Left ventricle myocardium inferior (tissue), 1 donor: Measurements from ENCODE around the gene PPP1R1B. TPM values are rescaled to one million over a fixed set of nuclear protein-coding genes. Genes with fewer than 3 reads are reported as not detected.

Experiments used
- DNase-seq: peaks from one replicate; pipeline ENCODE4 v3.0.0-alpha.2; 2020
- H3K27ac ChIP-seq: fragments of 200-600 bp; replicated peaks from 2 replicates; pipeline ENCODE4 v1.8.0; 2021
- H3K27me3 ChIP-seq: fragments of 200-600 bp; 2 replicates; pipeline ENCODE4 v1.8.0; 2021; ENCODE audit warnings: low read depth
- H3K36me3 ChIP-seq: fragments of 200-600 bp; 2 replicates; pipeline ENCODE4 v1.8.0; 2021
- H3K4me1 ChIP-seq: fragments of 200-600 bp; 2 replicates; pipeline ENCODE4 v1.8.0; 2021
- H3K4me3 ChIP-seq: fragments of 200-600 bp; 2 replicates; pipeline ENCODE4 v1.8.0; 2021; ENCODE audit warnings: mild to moderate bottlenecking, moderate library complexity
- H3K9me3 ChIP-seq: fragments of 200-600 bp; replicated peaks from 2 replicates; pipeline ENCODE4 v1.8.0; 2021
- intact Hi-C: fragments of 100-400 bp; cut with micrococcal nuclease; formaldehyde crosslinking; loops from one replicate; pipeline ENCODE4 v1.11.0; 2022
- total RNA-seq: library from RNA; stranded (reverse); fragmentation: NEBNext Ultra II Directional; extraction: Animal tissue kit (Norgen Biotek cat#: 25700); gene quantifications from one replicate; pipeline ENCODE4 v1.2.1, GENCODE V29; 2021
- TF ChIP-seq, protein P1 (sequence below): fragments of 200-600 bp; IDR thresholded peaks from 2 replicates; pipeline ENCODE4 v1.8.0; 2021; ENCODE audit warnings: antibody characterized with exemption, mild to moderate bottlenecking, borderline replicate concordance
- donor health status: DM: no; HTN: yes; CAD: no; lungs with severe emphysema.

PPP1R1B gene
- total RNA-seq, 1 donor from 2014 or later, result 0.36 TPM

DNA sequence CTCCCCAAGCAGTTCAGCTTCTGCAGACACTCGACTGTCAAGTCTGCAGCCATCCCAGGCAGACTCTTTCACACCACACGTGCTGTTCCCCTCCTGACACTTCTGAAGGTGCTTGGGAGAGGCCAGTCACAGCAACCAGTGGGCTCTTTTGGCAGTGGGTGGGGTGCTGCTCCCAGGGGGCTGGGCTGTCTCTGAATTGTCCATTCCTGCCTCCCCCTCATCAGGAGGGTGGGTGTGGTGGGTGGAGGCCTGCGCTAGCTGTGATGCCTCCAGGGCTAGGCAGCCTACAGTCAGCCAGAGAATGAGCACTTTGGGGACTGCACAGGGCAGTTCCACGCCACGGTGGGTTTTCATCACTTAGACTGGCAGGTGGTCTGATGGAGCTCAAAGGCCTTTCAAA, 20.5 kb downstream of the PPP1R1B start:
- TF ChIP-seq, protein P1, sequence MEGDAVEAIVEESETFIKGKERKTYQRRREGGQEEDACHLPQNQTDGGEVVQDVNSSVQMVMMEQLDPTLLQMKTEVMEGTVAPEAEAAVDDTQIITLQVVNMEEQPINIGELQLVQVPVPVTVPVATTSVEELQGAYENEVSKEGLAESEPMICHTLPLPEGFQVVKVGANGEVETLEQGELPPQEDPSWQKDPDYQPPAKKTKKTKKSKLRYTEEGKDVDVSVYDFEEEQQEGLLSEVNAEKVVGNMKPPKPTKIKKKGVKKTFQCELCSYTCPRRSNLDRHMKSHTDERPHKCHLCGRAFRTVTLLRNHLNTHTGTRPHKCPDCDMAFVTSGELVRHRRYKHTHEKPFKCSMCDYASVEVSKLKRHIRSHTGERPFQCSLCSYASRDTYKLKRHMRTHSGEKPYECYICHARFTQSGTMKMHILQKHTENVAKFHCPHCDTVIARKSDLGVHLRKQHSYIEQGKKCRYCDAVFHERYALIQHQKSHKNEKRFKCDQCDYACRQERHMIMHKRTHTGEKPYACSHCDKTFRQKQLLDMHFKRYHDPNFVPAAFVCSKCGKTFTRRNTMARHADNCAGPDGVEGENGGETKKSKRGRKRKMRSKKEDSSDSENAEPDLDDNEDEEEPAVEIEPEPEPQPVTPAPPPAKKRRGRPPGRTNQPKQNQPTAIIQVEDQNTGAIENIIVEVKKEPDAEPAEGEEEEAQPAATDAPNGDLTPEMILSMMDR, result no peak
- H3K9me3 ChIP-seq, result no peaks in the 10 kb centered on the region
- H3K27ac ChIP-seq, result no peak overlapping the region
- H3K27me3 ChIP-seq, result no peaks in the 10 kb centered on the region
- H3K4me3 ChIP-seq, result no peak overlapping the region
- DNase-seq, result no peak
- H3K4me1 ChIP-seq, result peaks cover 48% of the 10 kb centered on the region
- intact Hi-C loops, result no loop called here
- H3K36me3 ChIP-seq, result no peaks in the 10 kb centered on the region

DNA sequence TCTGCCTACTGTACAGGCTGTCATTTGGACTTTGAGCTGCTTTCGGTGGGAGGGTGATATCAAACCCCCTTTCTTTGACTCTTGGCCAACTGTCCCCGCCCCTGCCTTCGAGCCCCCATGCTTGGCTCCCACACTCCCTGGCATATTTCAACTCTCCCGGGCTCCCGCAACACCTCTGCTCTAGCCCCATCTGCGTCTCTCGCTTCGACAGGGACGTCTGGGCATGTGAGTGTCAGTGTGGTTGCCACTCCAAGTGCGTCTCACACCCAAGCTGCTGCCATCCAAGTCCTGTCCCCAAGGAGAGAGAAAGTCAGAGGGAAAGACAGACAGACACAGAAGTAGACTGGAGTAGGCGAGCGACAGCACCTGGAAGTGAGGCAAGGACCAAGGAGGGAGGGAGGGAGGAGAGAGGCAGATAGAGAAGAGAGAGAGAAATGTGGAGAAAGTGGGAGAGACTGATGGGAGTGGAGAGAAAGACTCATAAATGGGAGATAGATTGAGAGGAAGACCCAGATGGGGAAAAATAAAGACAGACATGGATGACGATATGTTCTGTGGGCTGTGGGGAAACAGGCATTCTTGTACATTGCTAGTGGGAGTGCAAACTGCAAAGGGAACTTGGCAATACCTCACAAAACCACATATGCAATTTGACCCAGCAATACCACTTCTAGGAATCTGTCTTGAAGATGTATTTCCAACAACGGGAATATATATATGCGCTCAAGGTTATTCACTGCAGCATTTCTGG, 22.0 kb downstream of the PPP1R1B start:
- H3K4me3 ChIP-seq, result no peak overlapping the region
- H3K27ac ChIP-seq, result no peak overlapping the region
- no peaks in the 10 kb centered on the region for H3K9me3 ChIP-seq
- H3K36me3 ChIP-seq, result no peaks in the 10 kb centered on the region
- no peak for DNase-seq
- peaks cover 48% of the 10 kb centered on the region for H3K4me1 ChIP-seq
- TF ChIP-seq, protein P1, result no peak
- H3K27me3 ChIP-seq, result no peaks in the 10 kb centered on the region
- intact Hi-C loops, result no loop called here

DNA sequence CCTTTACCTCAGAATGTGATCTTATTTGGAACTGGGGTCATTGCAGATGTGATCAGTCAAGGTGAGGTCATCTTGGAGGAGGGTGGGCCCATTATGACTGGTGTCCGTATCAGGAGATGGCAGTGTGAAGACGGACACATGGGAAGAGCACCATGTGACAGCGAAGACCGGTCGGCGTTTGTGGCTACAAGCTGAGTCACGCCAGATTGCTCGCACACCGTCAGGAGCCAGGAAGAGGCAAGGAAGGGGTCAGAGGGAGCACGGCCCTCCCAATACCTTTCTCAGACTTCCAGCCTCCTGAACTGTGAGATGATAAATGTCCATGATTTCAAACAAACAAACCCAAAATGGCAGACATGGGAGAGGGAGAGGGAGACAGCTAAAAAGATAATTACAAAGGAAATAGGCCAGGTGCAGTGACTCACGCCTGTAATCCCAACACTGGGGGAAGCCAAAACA, 23.4 kb downstream of the PPP1R1B start:
- TF ChIP-seq, protein P1, result no peak
- intact Hi-C loops, result no loop called here
- Histone ChIP-seq H3K4me1 (peaks cover 44% of the 10 kb centered on the region), H3K9me3 (no peaks in the 10 kb centered on the region), H3K27ac (no peak overlapping the region), H3K27me3 (no peaks in the 10 kb centered on the region), H3K36me3 (no peaks in the 10 kb centered on the region), H3K4me3 (no peak overlapping the region)
- DNase-seq, result no peak

DNA sequence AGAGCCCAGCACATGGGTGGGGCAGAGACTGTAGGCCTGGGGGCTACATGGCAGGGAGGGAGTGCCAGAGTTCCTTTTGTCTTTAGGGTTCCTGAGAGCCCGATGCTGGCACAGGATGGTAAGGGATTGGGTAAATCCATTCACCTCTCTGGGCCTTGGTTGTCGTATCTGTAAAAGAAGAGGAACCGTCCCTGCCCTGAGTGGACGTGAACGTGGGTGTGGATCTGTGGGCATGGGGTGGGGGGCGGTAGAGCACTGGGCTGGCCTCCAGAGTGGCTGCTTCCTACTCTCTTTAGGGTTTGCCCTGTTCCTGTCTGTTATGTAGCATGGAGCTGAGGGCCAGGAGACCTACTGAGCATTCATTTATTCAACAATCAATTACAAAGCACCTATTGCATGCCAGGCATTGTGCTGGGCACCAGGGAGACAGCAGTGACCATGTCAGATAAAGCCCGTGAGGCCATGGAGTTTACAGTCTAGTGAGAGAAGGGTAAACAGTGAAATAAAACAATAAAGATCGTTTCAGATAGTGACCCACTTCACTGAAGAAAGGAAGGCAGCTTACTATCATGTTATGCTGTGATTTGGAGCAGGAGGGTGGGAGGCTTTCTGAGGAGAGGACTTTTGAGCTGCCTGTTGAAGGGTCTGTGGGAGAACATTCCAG, 25.3 kb downstream of the PPP1R1B start:
- Histone ChIP-seq H3K27me3 (no peaks in the 10 kb centered on the region), H3K4me1 (peaks cover 33% of the 10 kb centered on the region), H3K4me3 (no peak overlapping the region), H3K36me3 (no peaks in the 10 kb centered on the region), H3K9me3 (no peaks in the 10 kb centered on the region), H3K27ac (peak overlapping the region; percentile 50)
- TF ChIP-seq, protein P1, result no peak
- intact Hi-C loops, result no loop called here
- DNase-seq, result no peak

DNA sequence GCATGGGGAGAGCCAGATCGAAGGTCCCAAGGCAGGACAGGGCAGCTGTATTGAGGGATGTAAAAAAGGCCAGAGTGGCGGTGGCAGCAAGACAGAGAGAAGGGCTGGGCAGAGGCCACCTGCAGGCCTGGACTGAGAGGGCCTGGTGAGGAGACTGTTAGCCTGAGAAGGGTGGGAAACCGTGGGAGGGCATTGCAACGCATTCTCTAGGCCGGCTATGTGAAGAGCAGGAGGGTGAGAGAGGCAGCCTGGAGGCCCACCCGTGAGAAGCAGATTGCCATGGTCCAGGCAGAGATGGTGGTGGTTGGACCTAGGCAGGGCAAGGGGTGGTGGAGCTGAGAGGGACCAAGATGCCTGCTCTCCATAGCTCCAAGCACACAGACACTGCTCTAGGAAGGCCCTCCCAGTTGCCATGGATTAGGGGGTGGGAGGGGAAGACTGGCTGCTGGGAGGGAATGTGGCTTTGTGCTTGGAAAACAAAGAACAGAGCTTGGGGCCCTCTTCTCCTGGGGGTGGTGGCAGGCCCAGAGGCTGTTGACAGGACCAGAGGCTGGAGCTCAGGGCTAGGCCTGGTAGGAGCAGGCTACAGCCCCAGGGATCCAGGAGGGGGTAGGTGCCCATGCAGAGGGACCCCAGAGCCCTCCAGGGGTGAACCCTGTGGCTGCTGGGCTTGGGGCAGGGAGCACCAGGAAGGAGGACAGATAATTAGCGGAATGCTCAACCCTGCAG, 26.0 kb downstream of the PPP1R1B start:
- peak overlapping the region; percentile 50 for H3K27ac ChIP-seq
- no peak overlapping the region for H3K4me3 ChIP-seq
- TF ChIP-seq, protein P1, result no peak

More for the DNA sequence above, 26.0 kb downstream of the PPP1R1B start:
- intact Hi-C loops, result no loop called here
- Histone ChIP-seq H3K4me1 (peaks cover 37% of the 10 kb centered on the region), H3K9me3 (no peaks in the 10 kb centered on the region), H3K36me3 (no peaks in the 10 kb centered on the region), H3K27me3 (no peaks in the 10 kb centered on the region)
- no peak for DNase-seq
